DOHH2 (cell line): ENCODE measurements around the gene MCRIP1.

ENCODE experiments used
- CTCF ChIP-seq: fragments of 200-600 bp; sonication (generic); IDR thresholded peaks from one replicate; pipeline ENCODE4 v1.5.1; 2014; ENCODE audit warnings: antibody characterized with exemption, mild to moderate bottlenecking, low read depth, low read length; ENCODE audit not compliant: poor library complexity, severe bottlenecking
- EZH2phosphoT487 ChIP-seq: fragments of 200-600 bp; sonication (generic); IDR thresholded peaks from 2 replicates; pipeline ENCODE4 v1.6.1; 2017; ENCODE audit warnings: borderline replicate concordance, mild to moderate bottlenecking, antibody characterized with exemption, low read length, moderate library complexity, mixed read lengths

- TF ChIP-seq EZH2phosphoT487 = no peak
- TF ChIP-seq CTCF = no peak
Measured at GRCh38 chr17:81859906-81860755, 27.0 kb upstream of the MCRIP1 start, which contains the start of gene P4HB.
